Right lobe of liver (tissue), 4 donors: ENCODE measurements around the gene USP2.

ENCODE experiments used
- POLR2A ChIP-seq: fragments of 450-650 bp; IDR thresholded peaks from one replicate; pipeline ENCODE4 v1.6.1; 2017; ENCODE audit warnings: antibody characterized with exemption, mild to moderate bottlenecking
- TF ChIP-seq, protein P1 (sequence below), 4 donors: fragments of 200-600 bp in 3 of 4; fragments of 450-650 bp in 1 of 4; IDR thresholded peaks; one replicate each; pipeline versions ENCODE4 v1.5.1 to v1.8.0; 2016 to 2022; ENCODE audit warnings: antibody characterized with exemption in 4 of 4, mild to moderate bottlenecking in 2 of 4
- donor health status: DM: no; HTN: no; CAD: no.
- donor health status: DM: no; HTN: no; CAD: no.
- donor health status: DM: no; HTN: yes; CAD: no.

DNA sequence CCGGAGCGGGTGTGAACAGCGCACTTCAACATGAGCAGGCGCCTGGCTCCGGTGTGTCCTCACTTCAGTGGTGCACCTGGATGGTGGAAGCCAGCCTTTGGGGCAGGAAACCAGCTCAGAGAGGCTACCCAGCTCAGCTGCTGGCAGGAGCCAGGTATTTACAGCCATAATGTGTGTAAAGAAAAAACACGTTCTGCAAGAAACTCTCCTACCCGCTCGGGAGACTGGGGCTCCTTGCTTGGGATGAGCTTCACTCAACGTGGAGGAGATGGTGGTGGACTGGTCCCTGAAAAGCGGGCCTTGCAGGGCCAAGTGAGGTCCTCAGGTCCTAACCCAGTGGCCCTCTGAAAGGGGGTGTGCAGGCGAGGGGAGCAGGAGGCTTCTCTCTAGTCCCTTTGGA lies 72.1 kb downstream of the USP2 start:
- TF ChIP-seq, protein P1, sequence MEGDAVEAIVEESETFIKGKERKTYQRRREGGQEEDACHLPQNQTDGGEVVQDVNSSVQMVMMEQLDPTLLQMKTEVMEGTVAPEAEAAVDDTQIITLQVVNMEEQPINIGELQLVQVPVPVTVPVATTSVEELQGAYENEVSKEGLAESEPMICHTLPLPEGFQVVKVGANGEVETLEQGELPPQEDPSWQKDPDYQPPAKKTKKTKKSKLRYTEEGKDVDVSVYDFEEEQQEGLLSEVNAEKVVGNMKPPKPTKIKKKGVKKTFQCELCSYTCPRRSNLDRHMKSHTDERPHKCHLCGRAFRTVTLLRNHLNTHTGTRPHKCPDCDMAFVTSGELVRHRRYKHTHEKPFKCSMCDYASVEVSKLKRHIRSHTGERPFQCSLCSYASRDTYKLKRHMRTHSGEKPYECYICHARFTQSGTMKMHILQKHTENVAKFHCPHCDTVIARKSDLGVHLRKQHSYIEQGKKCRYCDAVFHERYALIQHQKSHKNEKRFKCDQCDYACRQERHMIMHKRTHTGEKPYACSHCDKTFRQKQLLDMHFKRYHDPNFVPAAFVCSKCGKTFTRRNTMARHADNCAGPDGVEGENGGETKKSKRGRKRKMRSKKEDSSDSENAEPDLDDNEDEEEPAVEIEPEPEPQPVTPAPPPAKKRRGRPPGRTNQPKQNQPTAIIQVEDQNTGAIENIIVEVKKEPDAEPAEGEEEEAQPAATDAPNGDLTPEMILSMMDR (IDR thresholded peaks at IDR 0.05), result no peak
- no peak for TF ChIP-seq POLR2A
